ENCODE data around the gene RCN2. TPM values are rescaled to one million over a fixed set of nuclear protein-coding genes. Genes with fewer than 3 reads are reported as not detected.

Gene RCN2
- total and polyA plus RNA-seq, 2 donors (not counting 3 experiments of a cell fraction or from before 2014, with no cell fraction given), result 45.2 to 71.9 TPM

DNA sequence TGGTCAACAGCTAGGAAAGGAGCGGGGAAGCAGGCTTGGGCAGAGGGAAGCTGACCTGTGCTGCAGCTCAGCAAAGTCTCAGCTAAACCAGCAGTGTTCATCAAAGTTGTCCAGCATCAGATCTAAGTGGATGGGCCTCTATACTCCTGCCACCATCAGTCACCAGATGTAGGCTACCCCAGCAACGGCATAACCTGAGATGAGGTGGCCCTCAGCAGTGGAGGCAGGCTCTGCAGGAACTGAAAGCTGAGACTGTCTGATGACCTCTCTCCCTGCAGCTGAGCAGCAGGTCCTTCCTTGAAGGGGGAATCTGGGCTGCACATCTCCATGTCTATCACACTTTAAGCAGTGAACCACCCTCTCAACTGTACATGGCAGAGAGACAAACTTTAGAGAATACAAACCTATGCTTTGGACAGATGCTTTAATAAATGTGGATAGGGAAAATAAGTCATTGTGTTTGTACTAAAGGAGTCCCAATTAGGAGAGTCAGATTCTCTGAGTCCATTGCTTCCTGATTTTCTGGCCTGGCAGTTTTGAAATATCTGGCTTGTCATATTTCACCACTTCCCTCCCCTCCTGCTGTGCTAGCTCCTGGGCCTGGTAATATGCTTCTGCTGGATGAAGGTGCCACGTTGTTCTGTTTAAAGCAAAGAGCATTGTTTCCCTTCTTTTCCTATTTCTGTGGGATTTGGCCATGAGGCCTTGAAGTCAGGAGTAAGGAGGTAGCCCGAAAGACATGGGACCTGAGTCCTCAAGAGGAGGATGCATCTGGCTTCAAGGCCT is 52.2 kb downstream of the RCN2 start:
- Histone ChIP-seq H3K4me2 (ENCODE audit: insufficient read depth, low read length) (no peak overlapping the region), H3K27ac (ENCODE audit: insufficient read depth, low read depth, low read length) (no peak overlapping the region), H3K9me1 (replicated peaks; ENCODE audit: control insufficient read depth, extremely low read depth, insufficient read depth, low read length) (no peaks in the 10 kb centered on the region), H3K27me3 (ENCODE audit: control insufficient read depth in 2 of 2, insufficient read depth in 2 of 2, low read length in 2 of 2) (no peaks in the 10 kb centered on the region), H3K4me3 (replicated peaks in 1 of 3; ENCODE audit: insufficient read depth in 1 of 3, low read depth in 1 of 3, low read length in 3 of 3) (no peak overlapping the region), H3K79me2 (ENCODE audit: control insufficient read depth, insufficient read depth, low read length) (no peaks in the 10 kb centered on the region), H3K4me1 (ENCODE audit: control insufficient read depth, extremely low read depth, insufficient read depth, low read length) (no peaks in the 10 kb centered on the region), H2AFZ (ENCODE audit: low read depth, low read length) (no peak overlapping the region), H3K36me3 (ENCODE audit: control insufficient read depth in 2 of 2, extremely low read depth in 1 of 2, insufficient read depth in 2 of 2, low read length in 2 of 2) (no peaks in the 10 kb centered on the region), H4K20me1 (replicated peaks; ENCODE audit: control insufficient read depth, extremely low read depth, insufficient read depth, low read length) (no peaks in the 10 kb centered on the region), H3K9me3 (replicated peaks; ENCODE audit: control insufficient read depth, insufficient read depth, low read length) (no peaks in the 10 kb centered on the region), H3K9ac (replicated peaks; ENCODE audit: extremely low read depth, insufficient read depth, low read length) (no peak overlapping the region)
- POLR2A ChIA-PET, result no interaction called here
- TF ChIP-seq, protein P1, sequence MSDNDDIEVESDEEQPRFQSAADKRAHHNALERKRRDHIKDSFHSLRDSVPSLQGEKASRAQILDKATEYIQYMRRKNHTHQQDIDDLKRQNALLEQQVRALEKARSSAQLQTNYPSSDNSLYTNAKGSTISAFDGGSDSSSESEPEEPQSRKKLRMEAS (IDR thresholded peaks at IDR 0.05; ENCODE audit: insufficient read depth, insufficient read length), result no peak
- no peak for TF ChIP-seq MYC (IDR thresholded peaks at IDR 0.05; ENCODE audit: low read depth, low read length)
- TF ChIP-seq, protein P2, sequence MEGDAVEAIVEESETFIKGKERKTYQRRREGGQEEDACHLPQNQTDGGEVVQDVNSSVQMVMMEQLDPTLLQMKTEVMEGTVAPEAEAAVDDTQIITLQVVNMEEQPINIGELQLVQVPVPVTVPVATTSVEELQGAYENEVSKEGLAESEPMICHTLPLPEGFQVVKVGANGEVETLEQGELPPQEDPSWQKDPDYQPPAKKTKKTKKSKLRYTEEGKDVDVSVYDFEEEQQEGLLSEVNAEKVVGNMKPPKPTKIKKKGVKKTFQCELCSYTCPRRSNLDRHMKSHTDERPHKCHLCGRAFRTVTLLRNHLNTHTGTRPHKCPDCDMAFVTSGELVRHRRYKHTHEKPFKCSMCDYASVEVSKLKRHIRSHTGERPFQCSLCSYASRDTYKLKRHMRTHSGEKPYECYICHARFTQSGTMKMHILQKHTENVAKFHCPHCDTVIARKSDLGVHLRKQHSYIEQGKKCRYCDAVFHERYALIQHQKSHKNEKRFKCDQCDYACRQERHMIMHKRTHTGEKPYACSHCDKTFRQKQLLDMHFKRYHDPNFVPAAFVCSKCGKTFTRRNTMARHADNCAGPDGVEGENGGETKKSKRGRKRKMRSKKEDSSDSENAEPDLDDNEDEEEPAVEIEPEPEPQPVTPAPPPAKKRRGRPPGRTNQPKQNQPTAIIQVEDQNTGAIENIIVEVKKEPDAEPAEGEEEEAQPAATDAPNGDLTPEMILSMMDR (IDR thresholded peaks at IDR 0.05; ENCODE audit: extremely low read depth in 1 of 2, insufficient read depth in 1 of 2, low read depth in 1 of 2, low read length in 2 of 2), result no peak
- TF ChIP-seq FOS (IDR thresholded peaks at IDR 0.05; ENCODE audit: borderline replicate concordance, insufficient read depth, low read length), result no peak
- no peak for TF ChIP-seq POLR2AphosphoS5 (IDR thresholded peaks at IDR 0.05; ENCODE audit: insufficient read depth, low read depth, low read length)
- TF ChIP-seq EZH2 (IDR thresholded peaks at IDR 0.05; ENCODE audit: borderline replicate concordance, low read depth, low read length, severe bottlenecking), result no peak
- intact Hi-C loops (cut with micrococcal nuclease), result no loop called here
- FAIRE-seq (no peak), DNase-seq (ENCODE audit: low read depth, low spot score) (no peak)
- CTCF ChIA-PET, result interaction anchor here (1.2 to 4.5 kb wide), 2 partner anchors 11 to 12 kb away, joined by 3 to 25 read pairs; no protein-coding TSS in a partner anchor
- dilution Hi-C loops (cut with MboI; ENCODE audit: extremely low pct_ligation_motif_present, low sequenced_read_pairs), result no loop called here
- BruUV-seq (replicated peaks), result no TSS peak
